Pancreas (tissue), 10 donors: ENCODE data around the gene PKP4. TPM values are rescaled to one million over a fixed set of nuclear protein-coding genes. Genes with fewer than 3 reads are reported as not detected.
A peak's percentile ranks its signal among the peaks of the same experiment; 100 is the strongest.

ENCODE experiments used
- ATAC-seq, 4 donors: fragments of 200-7000 bp; cut with Tn5 transposase; one replicate each; pipeline versions ENCODE4 v1.8.0 to v1.9.1; 2020; ENCODE audit warnings: mild to moderate bottlenecking in 4 of 4, moderate library complexity in 4 of 4
- DNase-seq, 6 donors: peaks; one replicate each; pipeline ENCODE4 v3.0.0-alpha.2; 2020
- FAIRE-seq: peaks from 2 replicates; lab custom pipeline; 2012; peaks lifted over from hg19 to GRCh38; lab: Jason Lieb, UNC
- H3K27ac ChIP-seq, 4 donors: fragments of 200-600 bp; sonication (generic); 1 replicate in 3 of 4; 2 replicates in 1 of 4; pipeline versions ENCODE4 v1.5.0 to v1.8.0; 2020
- H3K27me3 ChIP-seq, 4 donors: fragments of 200-600 bp; one replicate each; pipeline ENCODE4 v1.8.0; 2021
- H3K36me3 ChIP-seq, 3 donors: fragments of 200-600 bp; sonication (generic) in 1 of 3; one replicate each; pipeline versions ENCODE4 v1.5.0 to v1.8.0; 2020 to 2021
- H3K4me1 ChIP-seq, 3 donors: fragments of 200-600 bp; one replicate each; pipeline ENCODE4 v1.8.0; 2021
- H3K4me3 ChIP-seq, 4 donors: fragments of 200-600 bp; sonication (generic) in 2 of 4; one replicate each; pipeline versions ENCODE4 v1.5.0 to v1.8.0; 2020 to 2021
- H3K9me3 ChIP-seq, 4 donors: fragments of 200-600 bp; one replicate each; pipeline ENCODE4 v1.8.0; 2021
- WGBS, 2 donors: extraction: QIAGEN DNeasy Blood & Tissue Kit; methylation state at CpG; one replicate each; pipeline ENCODE4 v1.1.7; 2013; 5-methylcytosine and 5-hydroxymethylcytosine counted together
- intact Hi-C, 3 donors: fragments of 100-400 bp; cut with DNase I; formaldehyde crosslinking; loops; one replicate each; pipeline versions ENCODE4 v1.11.1 to v1.14.2; 2022
- polyA plus RNA-seq, 2 donors: library from polyadenylated mRNA; stranded (reverse); fragments of 200-250 nt; gene quantifications; one replicate each; pipeline ENCODE4 v1.2.3, GENCODE V29; 2013
- total RNA-seq, 6 donors: library from RNA; stranded (reverse); fragmentation: NEBNext Ultra II Directional in 4 of 6; extraction: Animal tissue kit (Norgen Biotek cat#: 25700) in 4 of 6; gene quantifications; one replicate each; pipeline versions ENCODE4 v1.2.1 to v1.2.4, GENCODE V29; 2021 to 2023
- TF ChIP-seq, protein P1 (sequence below), 4 donors: fragments of 200-600 bp; sonication (generic) in 3 of 4; IDR thresholded peaks; one replicate each; pipeline versions ENCODE4 v1.5.0 to v1.8.0; 2021; ENCODE audit warnings: antibody characterized with exemption in 4 of 4
- donor health status: healthy with polysubstance abuse.
- donor health status: DM: no; HTN: no; CAD: no; lungs with moderate emphysema.
- donor health status: DM: no; HTN: no; CAD: no.
- donor health status: control.
- donor health status: control.
- donor health status: Bipolar disorder and iron deficiency.
- donor health status: DM: yes; HTN: yes; CAD: no.
- donor health status: DM: no; HTN: no; CAD: no.
- donor health status: DM: no; HTN: no; CAD: no.
- donor health status: DM: yes; HTN: yes; CAD: no.

Gene PKP4
- total and polyA plus RNA-seq, 8 donors, result 20.4 to 46.2 (median 28.8) TPM

DNA sequence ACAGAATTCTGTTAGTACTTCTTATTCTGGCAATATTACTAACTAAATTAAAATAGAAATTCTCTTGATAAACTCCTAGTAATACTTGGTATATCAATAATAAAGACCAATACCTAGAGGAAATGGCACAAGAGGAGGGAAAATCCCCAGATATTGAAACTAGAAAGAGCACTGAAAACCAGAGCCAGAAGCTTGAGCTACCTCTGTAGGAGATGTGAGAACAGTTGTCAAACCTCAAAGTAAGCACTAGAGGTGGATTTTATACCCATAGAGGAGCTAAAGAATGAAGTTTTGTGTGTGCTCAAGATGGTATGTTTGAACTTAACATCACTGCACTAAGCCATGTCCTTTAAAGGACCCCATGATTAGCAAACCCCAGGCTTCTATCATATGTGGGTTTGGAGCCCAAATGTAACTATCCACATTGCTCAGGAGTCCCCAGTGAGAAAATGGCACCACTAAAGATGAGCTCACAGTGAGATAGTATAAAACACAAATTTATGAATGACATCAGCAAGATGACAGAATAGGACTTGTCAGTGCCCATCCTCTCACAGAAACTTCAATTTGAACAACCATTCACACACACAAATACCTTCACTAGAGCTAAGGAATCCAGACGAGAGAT is 122.1 kb downstream of the PKP4 start:
- Histone ChIP-seq H3K27me3 (no peaks in the 10 kb centered on the region), H3K4me1 (peaks cover 0 to 4% (median 0%) of the 10 kb centered on the region in 3 donors), H3K9me3 (no peaks in the 10 kb centered on the region), H3K4me3 (no peak overlapping the region), H3K36me3 (no peaks in the 10 kb centered on the region), H3K27ac (no peak overlapping the region)
- ATAC-seq (no peak), FAIRE-seq (no peak), DNase-seq (no peak)
- 91 to 97% methylated on average over 1 of the region's 1 CpG for WGBS, 2 donors
- TF ChIP-seq, protein P1, sequence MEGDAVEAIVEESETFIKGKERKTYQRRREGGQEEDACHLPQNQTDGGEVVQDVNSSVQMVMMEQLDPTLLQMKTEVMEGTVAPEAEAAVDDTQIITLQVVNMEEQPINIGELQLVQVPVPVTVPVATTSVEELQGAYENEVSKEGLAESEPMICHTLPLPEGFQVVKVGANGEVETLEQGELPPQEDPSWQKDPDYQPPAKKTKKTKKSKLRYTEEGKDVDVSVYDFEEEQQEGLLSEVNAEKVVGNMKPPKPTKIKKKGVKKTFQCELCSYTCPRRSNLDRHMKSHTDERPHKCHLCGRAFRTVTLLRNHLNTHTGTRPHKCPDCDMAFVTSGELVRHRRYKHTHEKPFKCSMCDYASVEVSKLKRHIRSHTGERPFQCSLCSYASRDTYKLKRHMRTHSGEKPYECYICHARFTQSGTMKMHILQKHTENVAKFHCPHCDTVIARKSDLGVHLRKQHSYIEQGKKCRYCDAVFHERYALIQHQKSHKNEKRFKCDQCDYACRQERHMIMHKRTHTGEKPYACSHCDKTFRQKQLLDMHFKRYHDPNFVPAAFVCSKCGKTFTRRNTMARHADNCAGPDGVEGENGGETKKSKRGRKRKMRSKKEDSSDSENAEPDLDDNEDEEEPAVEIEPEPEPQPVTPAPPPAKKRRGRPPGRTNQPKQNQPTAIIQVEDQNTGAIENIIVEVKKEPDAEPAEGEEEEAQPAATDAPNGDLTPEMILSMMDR (IDR thresholded peaks at IDR 0.05), result no peak
- intact Hi-C loops, result no loop called here

DNA sequence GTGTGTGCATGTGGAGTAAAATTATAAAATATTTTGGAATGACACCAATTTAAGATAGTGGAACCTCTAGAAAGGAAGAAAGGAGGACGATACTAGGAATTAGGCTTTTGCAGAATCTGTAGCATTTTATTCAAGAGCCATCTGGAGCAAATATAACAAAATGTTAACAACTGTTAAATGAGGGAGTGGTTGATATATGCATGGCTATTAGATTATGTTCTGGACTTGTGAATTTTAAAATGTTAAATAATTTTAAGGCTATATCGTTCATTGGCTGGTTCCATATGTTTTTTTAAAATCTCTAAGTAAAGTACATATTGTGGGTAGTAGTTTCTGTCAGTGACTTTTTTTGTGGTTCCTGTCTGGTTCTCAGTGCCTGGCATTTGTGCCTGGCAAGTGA is 123.2 kb downstream of the PKP4 start:
- WGBS, 2 donors, result 94 to 98% methylated on average over 2 of the region's 2 CpGs
- Histone ChIP-seq H3K9me3 (no peaks in the 10 kb centered on the region), H3K27ac (no peak overlapping the region), H3K4me1 (peaks cover 0 to 3% (median 0%) of the 10 kb centered on the region in 3 donors), H3K36me3 (no peaks in the 10 kb centered on the region), H3K4me3 (no peak overlapping the region), H3K27me3 (no peaks in the 10 kb centered on the region)
- intact Hi-C loops, result no loop called here
- TF ChIP-seq, protein P1 (IDR thresholded peaks at IDR 0.05), result no peak
- DNase-seq, result no peak
- ATAC-seq, result no peak
- no peak for FAIRE-seq

DNA sequence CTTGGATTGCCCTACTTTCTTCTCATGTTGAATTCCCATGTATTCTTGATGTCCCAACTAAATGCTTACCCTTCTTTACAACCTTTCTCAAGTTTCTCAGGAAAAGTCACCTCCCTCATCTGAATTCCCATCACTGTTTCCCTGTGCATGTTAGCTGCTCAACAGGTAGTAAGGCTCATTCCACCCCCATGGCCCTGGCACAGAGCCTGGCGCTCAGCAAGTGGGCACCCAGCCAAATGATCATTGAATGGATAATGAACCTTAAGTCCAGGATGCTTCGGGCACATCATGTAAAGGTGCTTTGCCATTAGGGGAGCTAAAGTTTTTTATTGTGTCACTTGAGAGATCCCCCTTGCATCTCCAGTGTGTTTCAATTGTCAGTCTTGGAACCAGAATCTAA is 124.0 kb downstream of the PKP4 start:
- intact Hi-C loops, result no loop called here
- Histone ChIP-seq H3K27ac (no peak overlapping the region), H3K27me3 (no peaks in the 10 kb centered on the region), H3K4me1 (no peaks in the 10 kb centered on the region), H3K4me3 (no peak overlapping the region), H3K36me3 (no peaks in the 10 kb centered on the region), H3K9me3 (no peaks in the 10 kb centered on the region)
- ATAC-seq, result no peak
- TF ChIP-seq, protein P1 (IDR thresholded peaks at IDR 0.05), result no peak
- DNase-seq, result peak in 2 of 6 donors; percentile 20 to 53
- FAIRE-seq, result no peak
- WGBS, 2 donors, result 84 to 86% methylated on average over 2 of the region's 2 CpGs

DNA sequence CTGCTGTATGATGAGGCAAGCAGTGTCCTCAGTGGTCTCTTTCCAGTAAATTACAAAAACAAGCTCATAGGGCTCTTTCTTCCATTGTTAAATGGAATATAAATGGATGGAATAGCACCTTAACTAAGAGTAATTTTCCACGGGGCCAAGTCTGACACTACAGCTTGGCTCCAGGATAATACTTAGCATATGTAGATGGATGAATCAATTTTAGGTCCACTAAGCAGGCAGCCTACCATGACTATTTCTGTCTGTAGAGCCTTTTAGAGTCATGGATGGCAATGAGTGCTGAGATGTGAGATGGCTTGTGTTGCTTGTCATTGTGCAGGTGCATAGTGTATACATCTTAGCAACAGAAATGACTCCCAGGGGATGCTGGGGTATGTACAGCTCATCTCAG is 125.9 kb downstream of the PKP4 start:
- FAIRE-seq (no peak), ATAC-seq (no peak), DNase-seq (no peak)
- no peaks in the 10 kb centered on the region for H3K4me1 ChIP-seq
- H3K4me3 ChIP-seq, result no peak overlapping the region
- WGBS, 2 donors, result 96 to 97% methylated on average over 1 of the region's 1 CpG
- intact Hi-C loops, result no loop called here
- TF ChIP-seq, protein P1 (IDR thresholded peaks at IDR 0.05), result no peak
- no peak overlapping the region for H3K27ac ChIP-seq
- H3K9me3 ChIP-seq, result no peaks in the 10 kb centered on the region
- no peaks in the 10 kb centered on the region for H3K36me3 ChIP-seq
- no peaks in the 10 kb centered on the region for H3K27me3 ChIP-seq

DNA sequence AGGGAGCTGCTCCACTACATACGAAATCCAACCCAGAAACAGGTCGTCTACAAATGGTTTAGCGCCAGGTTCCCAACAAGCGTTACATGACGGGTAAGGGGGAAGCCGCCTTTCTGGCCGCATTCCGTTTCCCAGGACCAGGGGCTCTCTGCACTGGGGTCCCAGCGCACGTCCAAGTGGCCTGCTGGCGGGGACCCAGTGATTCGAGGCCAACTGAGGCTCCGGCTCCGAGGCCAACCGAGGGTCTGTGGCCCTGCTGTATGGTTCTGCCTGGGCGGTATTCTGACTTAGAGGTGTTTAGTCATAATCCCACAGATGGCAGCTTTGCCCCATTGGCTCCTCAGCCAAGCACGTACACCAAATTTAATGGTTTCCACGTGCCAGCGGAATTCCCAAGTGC is 127.2 kb downstream of the PKP4 start:
- TF ChIP-seq, protein P1 (IDR thresholded peaks at IDR 0.05), result no peak
- Histone ChIP-seq H3K9me3 (no peaks in the 10 kb centered on the region), H3K36me3 (no peaks in the 10 kb centered on the region), H3K27ac (no peak overlapping the region), H3K4me3 (no peak overlapping the region), H3K4me1 (no peaks in the 10 kb centered on the region), H3K27me3 (no peaks in the 10 kb centered on the region)
- ATAC-seq (no peak), DNase-seq (peak in 2 of 6 donors; percentile 11 to 31), FAIRE-seq (no peak)
- intact Hi-C loops, result no loop called here
- WGBS, 2 donors, result 98% methylated on average over 19 of the region's 19 CpGs
